ENCODE measurements around the gene ABLIM2.

ABLIM2 gene

DNA sequence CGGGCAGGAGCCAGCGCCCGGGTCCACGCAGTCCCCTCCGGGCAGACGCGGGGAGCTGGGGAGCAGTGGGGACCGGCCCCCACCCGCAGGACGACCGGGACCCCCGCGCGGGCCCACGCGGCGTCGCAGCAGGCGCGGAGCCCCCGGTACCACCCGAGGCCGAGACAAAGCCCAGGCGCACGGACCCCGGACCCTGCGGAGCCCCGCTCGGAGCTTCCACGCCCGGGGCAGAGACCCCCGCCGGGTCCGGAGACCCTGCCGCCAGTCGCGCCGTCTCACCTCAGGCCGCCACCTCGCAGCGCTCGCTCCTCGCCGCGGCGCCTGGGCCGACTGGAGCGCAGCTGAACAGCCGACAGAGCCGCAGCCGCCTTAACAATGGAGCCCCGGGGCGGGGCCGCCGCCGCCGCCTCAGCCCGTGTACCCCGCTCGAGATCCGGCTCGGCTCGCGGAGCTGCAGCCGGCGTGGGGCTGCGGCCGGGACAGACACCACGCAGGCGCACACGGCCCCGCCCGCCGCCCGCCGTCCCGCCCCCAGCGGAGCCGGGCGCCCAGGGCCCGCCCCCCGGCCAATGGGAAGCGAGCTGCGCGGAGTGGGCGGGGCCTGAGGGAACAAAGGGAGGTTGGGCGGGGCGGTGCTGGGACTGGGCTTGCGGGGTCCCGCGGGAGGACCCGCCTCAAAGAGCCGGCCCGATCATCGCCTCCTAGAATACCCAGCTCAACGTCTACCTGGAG is 219.1 kb downstream of the ABLIM2 start, which contains the start of gene AFAP1:
TSS of gene AFAP1 (minus strand) at position 485 of the 732 bp plus-strand sequence. CDS start 67,783 bp downstream, outside the sequence.
- DNase-seq (ENCODE audit: low read depth in 1 of 2, low spot score in 1 of 2), result peak; percentile 86 to 95
- in situ Hi-C loops (cut with HindIII; ENCODE audit: low pct_unique_long_range_greater_than_20kb, low sequenced_read_pairs), result no loop called here
- TF ChIP-seq JUND (IDR thresholded peaks at IDR 0.05; ENCODE audit: low read depth), result no peak

DNA sequence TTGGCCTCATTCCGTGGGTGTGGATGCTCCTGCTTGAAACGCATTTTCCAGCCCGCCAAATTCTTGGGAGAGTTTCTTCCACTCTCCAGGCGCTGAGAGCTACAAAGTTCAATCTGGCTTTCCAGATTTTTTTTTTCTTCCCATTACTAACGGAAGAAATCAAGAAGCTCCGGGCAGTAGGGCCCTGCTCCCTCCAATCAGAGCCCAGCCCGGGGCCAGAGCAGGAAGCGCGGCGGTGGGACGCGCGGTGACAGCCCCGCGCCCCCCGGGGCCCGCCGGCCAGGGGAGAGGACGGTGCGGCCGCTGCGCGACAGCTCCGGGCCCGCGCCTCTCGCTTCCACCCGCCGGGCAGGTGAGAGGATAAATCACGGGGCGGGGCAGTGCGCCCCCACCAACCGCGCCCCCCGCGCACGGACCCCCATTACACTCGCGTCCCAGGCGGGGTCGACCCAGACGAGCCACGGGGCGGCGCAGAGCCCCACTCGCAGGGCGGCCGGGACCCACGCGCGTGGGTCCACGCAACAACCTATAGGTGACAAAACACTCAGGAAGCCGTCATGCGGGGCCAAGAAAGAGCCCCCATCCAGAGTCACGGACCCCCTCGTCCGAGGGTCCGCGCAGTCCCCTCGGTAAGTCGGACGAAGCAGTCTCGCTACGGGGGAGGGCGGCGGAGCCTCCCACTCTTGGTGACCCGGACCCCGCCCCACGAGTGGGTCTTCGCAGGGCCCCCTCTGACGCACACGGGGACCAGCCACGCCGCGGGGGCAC is 219.8 kb downstream of the ABLIM2 start:
- DNase-seq (ENCODE audit: low read depth in 1 of 2, low spot score in 1 of 2), result no peak
- no peak for TF ChIP-seq JUND (IDR thresholded peaks at IDR 0.05; ENCODE audit: low read depth)
- in situ Hi-C loops (cut with HindIII; ENCODE audit: low pct_unique_long_range_greater_than_20kb, low sequenced_read_pairs), result no loop called here

DNA sequence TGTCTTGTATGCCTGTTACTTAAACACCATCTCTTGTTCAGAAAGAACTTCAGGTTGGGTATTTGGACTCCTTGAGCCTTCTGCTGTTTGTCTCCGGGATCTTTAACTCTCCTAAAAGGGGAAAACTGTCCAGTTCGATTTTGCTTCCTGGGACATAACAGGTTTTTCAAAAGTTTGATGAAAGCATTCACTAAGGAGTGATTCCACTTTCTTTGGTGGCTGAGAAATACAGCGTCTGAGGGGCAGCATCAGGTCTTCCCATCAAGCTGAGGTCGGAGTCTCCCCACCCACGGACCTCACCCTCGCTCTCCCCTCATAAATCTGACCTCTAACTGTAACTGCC is 220.4 kb downstream of the ABLIM2 start:
- DNase-seq (ENCODE audit: low read depth in 1 of 2, low spot score in 1 of 2), result no peak
- in situ Hi-C loops (cut with HindIII; ENCODE audit: low pct_unique_long_range_greater_than_20kb, low sequenced_read_pairs), result no loop called here
- no peak for TF ChIP-seq JUND (IDR thresholded peaks at IDR 0.05; ENCODE audit: low read depth)

DNA sequence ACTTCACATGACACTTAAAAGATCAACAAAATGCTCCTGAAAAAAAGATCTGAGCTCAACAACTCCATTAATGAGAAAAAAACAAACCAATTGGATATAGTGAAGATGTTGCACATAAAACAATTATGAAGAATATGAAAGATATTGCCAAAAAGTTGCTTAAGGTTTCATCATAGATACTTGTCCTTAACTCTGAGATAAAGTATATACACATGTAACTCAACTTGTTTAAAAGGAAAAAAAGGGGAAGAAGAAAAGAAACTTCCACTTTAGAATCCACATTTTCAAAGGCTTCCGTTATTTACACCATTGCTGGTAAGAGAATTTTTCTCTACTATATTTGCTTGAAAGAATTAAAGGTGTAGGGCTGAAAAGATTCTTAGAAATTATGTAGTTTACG is 221.6 kb downstream of the ABLIM2 start:
- DNase-seq (ENCODE audit: low read depth in 1 of 2, low spot score in 1 of 2), result no peak
- in situ Hi-C loops (cut with HindIII; ENCODE audit: low pct_unique_long_range_greater_than_20kb, low sequenced_read_pairs), result no loop called here
- TF ChIP-seq JUND (IDR thresholded peaks at IDR 0.05; ENCODE audit: low read depth), result no peak

DNA sequence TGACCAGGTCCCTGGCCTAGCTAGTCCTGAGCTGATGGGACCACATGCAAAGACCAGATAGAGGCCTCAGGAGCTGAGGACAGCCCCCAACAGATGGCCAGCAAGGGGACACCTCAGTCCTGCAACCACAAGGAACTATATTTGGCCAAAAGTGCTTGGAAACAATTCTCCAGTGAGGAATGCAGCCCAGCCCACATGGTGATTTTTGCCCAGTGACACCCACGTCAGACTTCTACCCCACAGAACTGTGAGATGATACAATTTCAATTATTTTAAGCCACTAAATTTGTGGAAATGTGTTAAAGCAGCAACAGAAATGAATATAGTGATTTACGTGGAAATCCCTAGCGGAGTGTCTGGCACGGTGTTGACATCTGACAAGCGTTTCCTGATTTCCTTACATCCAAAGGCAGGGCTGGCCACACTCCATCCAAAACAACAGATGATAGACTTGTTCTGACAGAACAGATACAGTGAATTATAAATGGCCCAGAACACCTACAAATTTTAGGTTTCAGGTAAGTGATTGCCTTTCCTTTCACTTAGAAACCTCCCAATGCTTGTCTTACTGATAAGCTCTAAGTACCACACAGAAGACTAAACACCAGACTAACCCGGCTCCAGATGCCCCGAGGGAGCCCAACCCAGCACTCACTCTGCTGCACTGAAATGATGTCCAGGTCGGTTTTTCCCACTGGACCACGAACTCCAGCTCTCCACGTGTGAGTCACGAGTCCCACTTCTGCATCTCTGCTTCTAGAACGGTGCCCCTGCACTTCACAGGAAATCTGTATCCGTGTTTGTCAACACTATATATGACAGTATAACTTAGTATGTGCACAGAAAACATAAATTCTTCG is 224.7 kb downstream of the ABLIM2 start:
- TF ChIP-seq JUND (IDR thresholded peaks at IDR 0.05; ENCODE audit: low read depth), result no peak
- DNase-seq (ENCODE audit: low read depth in 1 of 2, low spot score in 1 of 2), result no peak
- in situ Hi-C loops (cut with HindIII; ENCODE audit: low pct_unique_long_range_greater_than_20kb, low sequenced_read_pairs), result no loop called here

DNA sequence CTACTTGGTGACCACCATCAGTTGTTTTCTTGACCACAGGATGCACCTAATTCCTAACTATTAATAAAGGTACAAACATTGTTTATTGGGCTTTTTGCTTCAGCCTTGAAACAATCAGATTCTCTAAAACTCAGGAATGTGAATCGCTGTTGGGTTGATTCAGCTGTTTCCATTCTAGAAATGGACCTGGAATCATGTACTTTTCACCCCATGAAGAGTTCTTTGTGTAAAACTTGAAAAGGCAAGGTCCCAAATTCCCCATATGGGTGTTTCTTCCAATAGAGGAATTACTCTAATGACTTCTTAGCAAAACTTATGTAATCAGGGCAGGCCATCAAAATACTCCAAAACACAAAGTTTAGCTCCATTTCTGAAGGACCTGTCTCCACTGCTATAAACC is 226.3 kb downstream of the ABLIM2 start:
- no peak for TF ChIP-seq JUND (IDR thresholded peaks at IDR 0.05; ENCODE audit: low read depth)
- in situ Hi-C loops (cut with HindIII; ENCODE audit: low pct_unique_long_range_greater_than_20kb, low sequenced_read_pairs), result no loop called here
- DNase-seq (ENCODE audit: low read depth in 1 of 2, low spot score in 1 of 2), result no peak

DNA sequence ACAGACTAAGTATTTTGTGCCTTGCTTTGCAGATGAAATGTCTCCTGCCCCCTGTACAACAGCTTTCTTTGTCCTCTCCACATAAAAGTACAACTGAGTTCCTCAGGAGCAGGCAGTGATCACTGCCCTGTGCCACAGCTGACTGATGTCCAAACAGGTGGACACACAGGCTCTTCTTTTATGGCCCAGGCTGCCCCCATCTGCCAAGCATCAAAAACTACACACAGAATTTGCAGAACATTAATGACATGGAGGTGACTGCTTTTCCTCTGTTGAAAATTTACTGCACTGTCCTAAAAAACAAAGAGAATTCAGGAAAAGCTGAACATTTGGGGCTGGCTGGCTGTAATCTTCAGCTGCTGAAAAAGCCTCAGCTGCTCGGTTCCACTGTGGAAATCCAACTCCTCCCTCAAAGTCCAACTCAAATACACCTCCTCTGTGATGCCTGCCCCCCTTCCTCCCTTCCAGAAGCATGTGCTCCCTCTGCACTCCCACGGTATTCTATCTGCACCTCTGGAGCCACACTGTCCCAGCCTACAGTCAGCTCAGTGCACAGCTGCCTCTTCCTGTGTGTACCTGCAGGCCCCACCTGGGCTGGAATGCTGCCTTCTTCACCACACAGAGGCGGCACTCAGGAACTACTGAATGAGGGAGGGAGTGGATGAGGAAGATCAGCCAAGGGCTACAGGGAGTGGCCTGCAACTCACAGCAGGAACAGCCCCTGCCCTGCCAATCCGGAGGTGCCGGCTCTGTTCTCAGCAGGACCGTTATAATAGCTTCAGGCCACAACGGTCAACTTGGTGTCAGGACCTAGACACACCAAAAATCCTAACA is 229.3 kb downstream of the ABLIM2 start:
- peak in 1 of 2 experiments; percentile 69 for DNase-seq (ENCODE audit: low read depth in 1 of 2, low spot score in 1 of 2)
- in situ Hi-C loops (cut with HindIII; ENCODE audit: low pct_unique_long_range_greater_than_20kb, low sequenced_read_pairs), result no loop called here
- no peak for TF ChIP-seq JUND (IDR thresholded peaks at IDR 0.05; ENCODE audit: low read depth)

DNA sequence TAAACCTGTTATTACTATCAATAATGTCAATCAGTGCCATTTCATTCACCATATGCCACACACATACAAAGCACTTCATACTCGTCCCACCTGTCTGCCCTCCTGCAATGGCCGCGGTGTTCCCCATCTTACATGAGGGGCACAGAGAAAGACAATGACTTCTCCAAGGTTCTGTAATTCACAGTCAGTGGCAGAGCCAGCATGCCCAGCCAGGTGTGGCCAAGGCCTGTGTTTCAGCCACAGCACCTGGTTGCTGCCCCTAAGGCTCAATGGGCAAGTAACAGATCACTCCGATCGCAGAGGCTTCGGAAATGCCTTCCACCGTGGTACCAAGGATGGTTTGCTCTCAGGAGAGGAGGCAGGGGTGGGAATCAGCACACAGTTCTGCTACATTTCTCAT is 229.9 kb downstream of the ABLIM2 start:
- DNase-seq (ENCODE audit: low read depth in 1 of 2, low spot score in 1 of 2), result no peak
- in situ Hi-C loops (cut with HindIII; ENCODE audit: low pct_unique_long_range_greater_than_20kb, low sequenced_read_pairs), result no loop called here
- TF ChIP-seq JUND (IDR thresholded peaks at IDR 0.05; ENCODE audit: low read depth), result no peak

DNA sequence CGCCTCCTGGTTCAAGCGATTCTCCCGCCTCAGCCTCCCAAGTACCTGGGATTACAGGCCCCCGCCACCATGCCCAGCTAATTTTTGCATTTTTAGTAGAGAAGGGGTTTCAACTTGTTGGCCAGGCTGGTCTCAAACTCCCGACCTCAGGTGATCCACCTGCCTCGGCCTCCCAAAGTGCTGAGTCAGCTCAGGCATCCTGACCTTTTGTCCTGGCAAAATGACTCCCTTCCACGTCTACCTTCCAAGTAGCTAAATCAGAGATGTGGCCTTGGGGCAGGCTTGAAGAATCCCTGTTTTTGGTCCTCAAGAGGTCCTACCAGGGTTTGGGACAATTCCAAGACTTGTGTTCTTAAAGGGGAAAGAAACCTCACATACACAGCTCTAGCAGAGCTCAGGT is 231.8 kb downstream of the ABLIM2 start:
- no peak for DNase-seq (ENCODE audit: low read depth in 1 of 2, low spot score in 1 of 2)
- in situ Hi-C loops (cut with HindIII; ENCODE audit: low pct_unique_long_range_greater_than_20kb, low sequenced_read_pairs), result no loop called here
- no peak for TF ChIP-seq JUND (IDR thresholded peaks at IDR 0.05; ENCODE audit: low read depth)

DNA sequence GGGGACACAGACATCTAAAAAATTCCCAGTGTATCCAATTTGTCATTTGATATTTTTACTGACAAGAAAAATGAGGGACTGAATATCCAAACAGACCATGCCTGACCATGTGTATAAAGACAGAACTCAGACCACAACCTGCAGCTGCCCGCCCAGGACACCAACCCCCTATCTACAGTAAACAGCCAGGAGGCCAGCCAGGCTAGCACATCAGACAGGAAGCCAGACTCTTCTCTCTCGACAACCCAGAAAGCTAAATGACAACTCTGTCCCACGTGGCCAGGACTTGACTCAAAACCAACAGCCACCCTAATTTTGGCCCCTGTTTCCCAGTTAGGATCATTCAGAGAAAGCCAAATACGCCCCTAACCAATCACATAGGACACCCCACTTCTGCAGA is 234.0 kb downstream of the ABLIM2 start:
- TF ChIP-seq JUND (IDR thresholded peaks at IDR 0.05; ENCODE audit: low read depth), result no peak
- in situ Hi-C loops (cut with HindIII; ENCODE audit: low pct_unique_long_range_greater_than_20kb, low sequenced_read_pairs), result no loop called here
- no peak for DNase-seq (ENCODE audit: low read depth in 1 of 2, low spot score in 1 of 2)

DNA sequence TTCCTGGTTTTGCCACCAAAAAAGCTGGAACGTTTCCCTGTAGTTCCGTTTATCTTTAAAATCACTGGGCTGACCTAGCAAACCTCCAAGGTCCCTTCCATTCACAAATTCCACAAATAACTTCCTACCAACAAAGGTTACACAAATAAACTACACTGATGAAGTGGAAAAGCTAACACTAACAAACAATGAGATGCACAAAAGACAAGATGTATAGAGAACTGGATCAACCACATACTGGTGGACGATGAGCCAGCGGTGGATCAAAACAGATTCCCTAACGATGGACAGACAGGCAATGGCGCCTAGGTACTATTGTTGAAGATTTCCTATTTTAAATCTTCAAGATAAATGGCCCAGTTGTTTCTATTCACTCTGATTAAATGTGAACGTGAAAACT is 234.4 kb downstream of the ABLIM2 start:
- peak in 1 of 2 experiments; percentile 18 for DNase-seq (ENCODE audit: low read depth in 1 of 2, low spot score in 1 of 2)
- in situ Hi-C loops (cut with HindIII; ENCODE audit: low pct_unique_long_range_greater_than_20kb, low sequenced_read_pairs), result no loop called here

DNA sequence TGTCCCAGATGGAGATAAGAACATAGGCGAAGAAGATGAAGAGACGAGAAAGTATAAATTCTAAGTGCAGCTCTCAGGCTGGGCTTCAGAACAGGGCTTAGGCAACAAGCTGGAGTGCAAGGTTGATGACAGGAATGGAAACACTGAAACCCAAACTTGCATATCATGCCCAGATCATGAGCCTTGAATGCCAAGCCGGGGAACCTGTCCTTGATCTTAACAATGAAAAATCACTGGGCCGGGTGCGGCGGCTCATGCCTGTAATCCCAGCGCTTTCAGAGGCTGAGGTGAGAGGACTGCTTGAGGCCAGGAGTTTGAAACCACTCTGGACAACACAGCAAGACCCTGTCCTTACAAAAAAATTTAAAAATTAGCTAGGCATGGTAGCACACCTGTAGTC is 236.1 kb downstream of the ABLIM2 start:
- DNase-seq (ENCODE audit: low read depth in 1 of 2, low spot score in 1 of 2), result no peak
- in situ Hi-C loops (cut with HindIII; ENCODE audit: low pct_unique_long_range_greater_than_20kb, low sequenced_read_pairs), result no loop called here
- TF ChIP-seq JUND (IDR thresholded peaks at IDR 0.05; ENCODE audit: low read depth), result no peak

More for the DNA sequence above, 234.4 kb downstream of the ABLIM2 start:
- TF ChIP-seq JUND (IDR thresholded peaks at IDR 0.05; ENCODE audit: low read depth), result no peak

Measured in T47D (cell line).